ENCODE data around the gene UBE2L3.
"Not testable (repeated sequence)": the region's sequence is repeated elsewhere in the genome, so short reads cannot be mapped to it uniquely, and the experiment has no call there.

UBE2L3 gene

DNA sequence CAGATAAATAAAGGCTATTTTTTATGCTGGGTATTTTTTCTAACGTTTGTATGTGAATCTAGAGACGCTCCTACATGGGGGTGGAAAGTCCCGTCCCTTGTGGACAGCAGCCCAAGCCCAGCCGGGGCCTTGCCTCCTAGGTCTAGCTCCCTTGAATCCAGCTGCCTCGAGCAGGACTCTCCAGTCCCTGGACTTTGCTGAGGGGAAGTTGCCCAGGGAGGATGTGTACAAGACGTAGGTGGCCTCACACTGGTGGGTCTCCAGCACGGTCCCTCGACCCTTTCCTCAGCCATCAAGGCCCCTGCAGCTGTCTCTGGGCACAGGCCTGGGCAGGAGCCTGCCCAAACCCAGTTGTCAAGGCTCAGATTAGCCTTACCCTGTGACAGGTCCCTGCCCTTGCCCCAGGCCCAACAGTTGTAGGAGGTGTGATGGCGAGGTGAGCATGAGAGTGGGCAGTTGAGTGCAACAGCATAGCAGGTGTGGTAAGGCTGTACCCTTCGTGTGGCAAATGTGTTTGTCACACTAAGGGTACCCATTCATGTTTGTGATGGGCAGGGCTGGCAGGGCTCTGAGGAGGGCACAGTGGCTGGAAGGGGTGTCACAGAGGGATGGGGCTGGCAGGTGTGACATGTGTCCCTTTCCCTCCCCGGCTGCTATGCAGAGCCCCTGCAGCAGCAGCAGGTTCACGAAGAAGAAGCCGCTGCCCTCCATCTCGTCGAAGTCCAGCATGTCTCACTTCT, 68.4 kb downstream of the UBE2L3 start:
- H3K4me3 ChIP-seq (ENCODE audit: low read depth, low read length), result no peak overlapping the region
- no peak for DNase-seq (ENCODE audit: low read depth)
- TF ChIP-seq, protein P1, sequence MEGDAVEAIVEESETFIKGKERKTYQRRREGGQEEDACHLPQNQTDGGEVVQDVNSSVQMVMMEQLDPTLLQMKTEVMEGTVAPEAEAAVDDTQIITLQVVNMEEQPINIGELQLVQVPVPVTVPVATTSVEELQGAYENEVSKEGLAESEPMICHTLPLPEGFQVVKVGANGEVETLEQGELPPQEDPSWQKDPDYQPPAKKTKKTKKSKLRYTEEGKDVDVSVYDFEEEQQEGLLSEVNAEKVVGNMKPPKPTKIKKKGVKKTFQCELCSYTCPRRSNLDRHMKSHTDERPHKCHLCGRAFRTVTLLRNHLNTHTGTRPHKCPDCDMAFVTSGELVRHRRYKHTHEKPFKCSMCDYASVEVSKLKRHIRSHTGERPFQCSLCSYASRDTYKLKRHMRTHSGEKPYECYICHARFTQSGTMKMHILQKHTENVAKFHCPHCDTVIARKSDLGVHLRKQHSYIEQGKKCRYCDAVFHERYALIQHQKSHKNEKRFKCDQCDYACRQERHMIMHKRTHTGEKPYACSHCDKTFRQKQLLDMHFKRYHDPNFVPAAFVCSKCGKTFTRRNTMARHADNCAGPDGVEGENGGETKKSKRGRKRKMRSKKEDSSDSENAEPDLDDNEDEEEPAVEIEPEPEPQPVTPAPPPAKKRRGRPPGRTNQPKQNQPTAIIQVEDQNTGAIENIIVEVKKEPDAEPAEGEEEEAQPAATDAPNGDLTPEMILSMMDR (IDR thresholded peaks at IDR 0.05; ENCODE audit: insufficient read depth, low read depth, low read length, missing control alignments), result no peak

DNA sequence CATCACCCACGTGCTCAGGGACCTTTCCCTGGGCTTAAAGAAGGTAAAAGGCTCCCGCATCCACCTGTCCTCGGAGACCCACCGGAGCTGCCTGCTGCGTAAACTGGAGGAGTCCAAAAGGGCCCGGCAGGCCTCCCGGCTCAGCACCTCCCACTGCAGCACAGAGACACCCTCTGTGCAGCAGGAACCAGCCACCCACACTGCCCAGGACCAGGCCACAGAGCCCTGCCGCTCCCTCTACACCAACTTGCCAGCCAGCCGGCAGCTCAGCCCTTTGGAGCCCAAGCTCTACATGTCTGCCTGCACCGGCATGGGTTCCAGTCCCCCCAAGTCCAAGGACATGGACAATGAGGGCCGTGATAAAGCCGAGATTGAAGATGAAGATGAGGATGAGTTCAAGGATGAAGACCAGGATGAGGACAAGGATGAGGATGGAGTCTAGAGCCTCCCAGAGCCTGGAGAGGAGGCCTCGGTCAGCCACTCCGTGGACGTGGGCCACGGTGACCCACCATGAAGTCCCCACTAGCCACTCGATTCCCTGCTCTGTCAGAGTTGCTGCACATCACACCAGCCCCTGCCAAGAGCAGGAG, 69.2 kb downstream of the UBE2L3 start:
- no peak overlapping the region for H3K4me3 ChIP-seq (ENCODE audit: low read depth, low read length)
- TF ChIP-seq, protein P1 (IDR thresholded peaks at IDR 0.05; ENCODE audit: insufficient read depth, low read depth, low read length, missing control alignments), result no peak
- DNase-seq (ENCODE audit: low read depth), result no peak

DNA sequence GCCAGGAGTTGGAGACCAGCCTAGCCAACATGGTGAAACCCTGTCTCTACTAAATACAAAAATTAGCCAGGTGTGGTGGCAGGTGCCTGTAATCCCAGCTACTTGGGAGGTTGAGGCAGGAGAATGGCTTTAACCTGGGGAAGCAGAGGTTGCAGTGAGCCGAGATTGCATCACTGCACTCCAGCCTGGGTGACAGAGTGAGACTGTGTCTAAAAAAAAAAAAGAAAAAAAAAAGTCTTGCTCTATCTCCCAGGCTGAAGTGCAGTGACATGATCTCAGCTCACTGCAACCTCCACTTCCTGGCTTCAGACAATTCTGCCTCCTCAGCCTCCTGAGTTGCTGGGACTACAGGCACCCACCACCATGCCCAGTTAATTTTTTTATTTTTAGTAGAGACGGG, 69.9 kb downstream of the UBE2L3 start:
- DNase-seq (ENCODE audit: low read depth); H3K4me3 ChIP-seq (ENCODE audit: low read depth, low read length): not testable (repeated sequence)

DNA sequence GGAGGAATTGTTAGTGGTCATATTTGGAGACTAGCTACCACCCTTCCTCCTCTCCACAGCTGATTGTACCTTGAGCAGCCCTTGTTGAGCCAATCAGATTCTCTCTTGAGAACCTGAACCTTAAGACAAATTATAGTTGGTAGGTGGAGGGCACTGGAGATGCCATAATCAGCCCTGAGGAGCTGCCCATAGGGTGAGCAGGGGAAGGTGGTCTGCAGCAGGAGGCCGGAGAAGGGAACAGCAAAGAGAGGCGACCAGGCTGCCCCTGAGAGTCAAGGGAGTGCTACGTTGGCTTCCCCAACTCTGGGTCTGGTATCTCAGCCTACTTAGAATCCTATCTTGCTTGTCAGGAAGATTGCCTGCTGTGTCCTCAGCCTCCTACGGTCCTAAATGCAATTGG, 71.8 kb downstream of the UBE2L3 start:
- H3K4me3 ChIP-seq (ENCODE audit: low read depth, low read length), result no peak overlapping the region
- DNase-seq (ENCODE audit: low read depth), result no peak
- TF ChIP-seq, protein P1 (IDR thresholded peaks at IDR 0.05; ENCODE audit: insufficient read depth, low read depth, low read length, missing control alignments), result no peak

DNA sequence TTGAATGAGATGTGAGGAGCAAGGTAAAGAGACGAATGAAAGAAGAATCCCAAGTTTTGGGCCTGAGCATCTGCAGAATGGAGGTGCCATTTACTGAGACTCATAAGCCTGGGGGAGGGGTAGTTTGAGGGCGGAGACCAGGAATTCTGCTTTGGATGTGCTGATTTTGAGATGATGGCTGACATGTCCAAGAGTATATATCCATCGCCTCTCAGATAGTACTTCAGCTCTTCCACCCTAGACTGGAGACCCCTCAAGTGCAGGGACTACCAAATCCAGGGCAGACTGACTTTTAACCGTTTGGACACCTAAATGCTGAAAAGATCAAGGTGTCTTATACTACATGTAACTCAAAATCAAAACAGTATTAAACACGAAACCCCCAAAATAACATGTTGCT, 73.3 kb downstream of the UBE2L3 start:
- TF ChIP-seq, protein P1 (IDR thresholded peaks at IDR 0.05; ENCODE audit: insufficient read depth, low read depth, low read length, missing control alignments), result no peak
- H3K4me3 ChIP-seq (ENCODE audit: low read depth, low read length), result no peak overlapping the region
- DNase-seq (ENCODE audit: low read depth), result no peak

DNA sequence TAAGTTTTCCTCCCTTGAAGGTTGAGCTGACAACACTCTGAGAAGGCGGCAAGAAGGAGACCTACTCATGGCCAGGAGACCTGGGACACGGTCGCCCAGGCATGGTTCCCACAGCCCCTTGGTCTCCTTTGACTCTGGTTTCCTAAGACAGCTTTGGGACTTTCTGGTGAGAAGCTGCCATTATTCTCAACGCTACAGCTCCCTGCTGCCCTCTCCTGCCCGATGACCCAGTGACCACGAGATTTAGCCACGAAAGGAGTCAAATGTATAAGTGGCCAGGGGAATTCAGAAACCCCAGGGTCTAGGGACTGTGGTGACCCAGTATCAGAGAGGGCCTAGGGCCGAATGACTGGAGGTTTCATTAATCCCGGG, 73.9 kb downstream of the UBE2L3 start:
- peak overlapping the region; percentile 72 for H3K4me3 ChIP-seq (ENCODE audit: low read depth, low read length)
- peak; percentile 61 for DNase-seq (ENCODE audit: low read depth)
- TF ChIP-seq, protein P1 (IDR thresholded peaks at IDR 0.05; ENCODE audit: insufficient read depth, low read depth, low read length, missing control alignments), result no peak

DNA sequence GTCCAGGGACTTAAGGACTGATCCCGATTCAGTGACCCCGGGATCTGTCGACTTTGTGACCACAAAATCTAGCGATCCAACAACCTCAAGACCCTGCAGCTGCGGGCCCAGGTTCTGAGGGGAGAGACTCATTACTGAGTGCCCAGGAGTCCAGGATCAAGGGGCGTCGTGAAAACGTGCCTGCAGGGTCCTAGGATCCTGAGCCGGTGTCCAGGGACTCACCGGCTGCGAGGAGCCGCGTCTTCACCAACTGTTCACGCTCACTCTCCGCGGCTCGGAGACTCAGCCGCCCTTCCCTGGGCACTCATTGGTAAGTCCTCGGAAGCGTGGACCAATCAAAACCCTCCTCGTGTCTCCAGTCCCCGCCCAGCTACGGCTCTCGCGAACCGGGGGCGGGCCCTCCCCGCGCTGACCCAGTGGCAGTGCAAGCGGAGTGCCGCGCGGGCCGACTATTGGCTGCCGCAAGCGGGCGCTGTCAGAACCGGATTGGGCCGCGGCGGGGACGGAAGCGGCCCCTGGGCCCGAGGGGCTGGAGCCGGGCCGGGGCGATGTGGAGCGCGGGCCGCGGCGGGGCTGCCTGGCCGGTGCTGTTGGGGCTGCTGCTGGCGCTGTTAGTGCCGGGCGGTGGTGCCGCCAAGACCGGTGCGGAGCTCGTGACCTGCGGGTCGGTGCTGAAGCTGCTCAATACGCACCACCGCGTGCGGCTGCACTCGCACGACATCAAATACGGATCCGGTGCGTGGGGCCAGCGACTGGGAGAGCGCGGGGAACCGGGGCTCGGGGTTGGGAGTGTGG, 74.5 kb downstream of the UBE2L3 start, which contains the start of gene SDF2L1:
SDF2L1 (plus strand) TSS at position 514 of the 795 bp plus-strand sequence; CDS start at position 549, 35 bp downstream.
- TF ChIP-seq, protein P1 (IDR thresholded peaks at IDR 0.05; ENCODE audit: insufficient read depth, low read depth, low read length, missing control alignments), result no peak
- H3K4me3 ChIP-seq (ENCODE audit: low read depth, low read length), result peak within 1 kb of the TSS; percentile 97
- DNase-seq (ENCODE audit: low read depth), result peak; percentile 100

Data from GM12865 (cell line).